Stimulated activated CD4-positive, alpha-beta T cell treated with anti-CD3 and anti-CD28 coated beads, Interleukin-4, amount 100 ng/mL, for 4 hours (primary cell): Measurements from ENCODE around the gene PCDHA2.
"Not testable (repeated sequence)": the region's sequence is repeated elsewhere in the genome, so short reads cannot be mapped to it uniquely, and the experiment has no call there.

ENCODE experiments used
- DNase-seq, 2 experiments: peaks; one replicate each; pipeline ENCODE4 v3.0.0-alpha.2; 2020

PCDHA2 gene

DNA sequence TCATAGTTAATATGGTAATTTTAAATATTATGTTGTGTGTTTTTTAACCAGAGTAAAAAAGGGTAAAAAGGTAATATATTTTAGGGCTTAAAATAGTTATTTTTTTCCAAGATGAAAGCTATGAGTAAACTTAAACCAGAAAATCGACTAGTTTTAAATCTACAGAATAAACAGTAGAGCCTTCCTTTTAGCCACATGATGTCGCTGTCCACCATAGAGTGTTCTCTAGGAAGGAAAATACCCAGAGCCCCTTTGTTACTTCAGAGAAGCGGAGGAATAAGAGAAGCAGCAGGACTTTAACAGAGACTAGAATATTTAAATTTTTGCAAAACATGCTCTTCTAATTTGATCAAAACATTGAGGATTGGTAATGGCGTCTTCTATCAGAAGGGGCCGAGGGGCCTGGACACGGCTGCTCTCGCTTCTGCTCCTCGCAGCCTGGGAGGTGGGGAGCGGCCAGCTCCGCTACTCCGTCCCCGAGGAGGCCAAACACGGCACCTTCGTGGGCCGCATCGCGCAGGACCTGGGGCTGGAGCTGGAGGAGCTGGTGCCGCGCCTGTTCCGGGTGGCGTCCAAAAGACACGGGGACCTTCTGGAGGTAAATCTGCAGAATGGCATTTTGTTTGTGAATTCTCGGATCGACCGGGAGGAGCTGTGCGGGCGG is at the start of gene PCDHA2:
Gene PCDHA2 (plus strand): TSS at position 258 of the 664 bp plus-strand sequence.
- DNase-seq, result no peak

DNA sequence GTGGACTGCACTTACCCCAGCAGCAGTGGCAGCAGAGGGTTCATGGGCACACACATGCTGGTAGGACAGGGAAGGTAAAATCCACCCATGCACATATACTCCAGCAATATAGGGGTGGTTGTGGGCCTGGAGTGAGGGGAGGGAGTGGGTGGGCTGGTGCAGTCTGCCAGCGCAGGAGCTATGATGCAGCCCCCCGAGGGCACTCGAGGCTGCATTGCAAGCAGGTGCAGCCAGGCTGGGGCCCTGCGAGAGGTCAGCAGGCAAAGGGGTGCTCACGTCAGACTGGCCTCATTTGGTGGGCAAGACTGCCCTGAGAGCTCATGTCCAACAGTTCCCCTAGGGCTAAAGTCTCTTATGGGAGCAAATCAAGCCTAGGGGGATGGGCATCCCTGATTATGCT is 41.1 kb upstream of the PCDHA2 start:
- DNase-seq, result no peak

DNA sequence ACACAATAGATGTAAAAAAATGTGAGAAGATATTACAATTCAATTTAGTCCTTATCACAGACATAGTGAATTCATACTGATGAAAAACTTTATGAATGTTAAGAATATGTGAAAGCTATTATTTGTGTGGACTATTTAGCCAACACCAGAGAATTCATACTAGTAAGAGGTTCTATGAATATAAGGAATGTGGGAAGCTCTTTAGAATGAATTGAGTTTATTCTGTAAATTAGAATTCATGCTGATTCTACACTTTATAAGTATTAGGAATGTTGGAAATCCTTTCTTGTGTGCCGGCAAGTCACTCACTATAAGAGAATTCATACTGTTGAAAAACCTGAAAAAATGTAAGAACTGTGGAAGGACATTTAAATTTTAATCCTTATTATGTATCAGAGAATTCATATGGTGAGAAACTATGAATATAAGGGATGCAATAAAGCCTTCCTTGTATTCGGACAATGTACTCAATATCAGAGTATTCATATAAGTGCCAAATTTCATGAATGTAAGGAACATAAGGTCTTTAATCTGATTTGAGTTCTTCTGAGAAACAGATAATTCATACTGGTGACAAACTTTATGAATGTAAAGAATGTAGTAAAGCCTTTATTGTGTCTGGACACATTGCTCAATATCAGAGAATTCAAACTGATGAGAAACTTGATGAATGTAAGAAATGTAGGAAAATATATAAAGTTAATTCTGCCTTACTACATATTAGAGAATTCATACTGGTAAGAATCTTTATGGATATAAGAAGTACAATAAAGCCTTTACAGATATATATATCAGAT is 30.3 kb upstream of the PCDHA2 start:
- DNase-seq, result no peak

DNA sequence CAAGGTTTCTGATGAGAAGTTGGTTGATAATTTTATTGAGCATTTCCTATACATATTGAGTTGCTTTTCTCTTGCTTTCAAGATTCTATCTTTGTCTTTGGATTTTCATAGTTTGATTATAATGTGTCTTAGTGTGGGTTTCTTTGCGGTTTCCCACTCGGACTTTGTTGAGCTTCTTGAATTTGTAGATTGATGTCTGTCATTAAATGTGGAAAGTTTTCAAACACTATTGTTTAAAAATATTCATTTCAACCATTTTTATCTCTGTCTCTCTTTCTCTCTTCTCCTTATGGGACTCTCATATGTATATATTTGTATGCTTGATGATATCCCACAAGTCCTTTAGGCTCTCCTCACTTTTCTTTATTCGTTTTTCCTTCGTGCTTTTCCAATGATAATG is 27.2 kb upstream of the PCDHA2 start:
- DNase-seq, result no peak

DNA sequence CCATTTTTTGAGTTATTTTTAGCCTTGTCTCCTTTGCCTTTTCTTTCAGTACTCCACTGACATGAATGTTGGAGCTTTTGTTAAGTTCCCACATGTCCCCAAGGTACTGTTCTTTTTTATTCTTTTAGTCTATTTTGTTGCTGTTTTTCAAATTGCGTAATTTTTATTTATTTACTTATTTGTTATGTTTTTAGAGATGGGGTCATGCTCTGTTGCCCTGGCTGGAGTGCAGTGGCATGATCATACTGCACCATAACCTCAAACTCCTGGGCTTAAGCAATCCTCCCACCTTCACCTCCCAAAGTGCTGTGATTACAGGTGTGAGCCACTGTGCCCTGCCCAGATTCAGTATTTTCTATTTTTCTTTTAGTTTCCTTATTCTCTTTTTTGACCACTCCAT is 14.1 kb upstream of the PCDHA2 start:
- DNase-seq, result no peak

DNA sequence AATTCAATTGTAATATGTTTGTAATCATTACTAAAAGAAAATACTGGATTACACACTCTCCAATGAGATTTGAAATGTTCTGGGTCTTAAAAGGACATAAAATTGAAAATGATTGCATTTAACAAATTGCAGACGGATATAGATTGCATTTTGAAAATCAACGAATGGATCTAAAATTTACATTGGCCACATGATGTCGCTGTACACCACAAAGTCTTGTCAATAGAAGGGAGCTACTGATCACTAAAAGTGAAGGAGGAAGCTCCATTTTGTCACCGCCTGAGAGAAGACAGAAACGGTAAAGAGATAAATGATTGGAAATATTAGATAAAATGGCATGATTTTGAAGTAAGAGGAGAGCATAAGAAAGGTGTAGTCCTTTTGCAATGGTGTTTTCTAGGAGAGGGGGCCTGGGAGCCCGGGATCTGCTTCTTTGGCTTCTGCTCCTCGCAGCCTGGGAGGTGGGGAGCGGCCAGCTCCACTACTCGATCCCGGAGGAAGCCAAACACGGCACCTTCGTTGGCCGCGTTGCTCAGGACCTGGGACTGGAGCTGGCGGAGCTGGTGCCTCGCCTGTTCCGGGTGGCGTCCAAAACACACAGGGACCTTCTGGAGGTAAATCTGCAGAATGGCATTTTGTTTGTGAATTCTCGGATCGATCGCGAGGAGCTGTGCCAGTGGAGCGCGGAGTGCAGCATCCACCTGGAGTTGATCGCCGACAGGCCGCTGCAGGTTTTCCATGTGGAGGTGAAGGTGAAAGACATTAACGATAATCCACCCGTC is 8.6 kb upstream of the PCDHA2 start, which contains the start of gene PCDHA1:
Gene PCDHA1 (plus strand): TSS at position 236 of the 782 bp plus-strand sequence.
- DNase-seq, result no peak

DNA sequence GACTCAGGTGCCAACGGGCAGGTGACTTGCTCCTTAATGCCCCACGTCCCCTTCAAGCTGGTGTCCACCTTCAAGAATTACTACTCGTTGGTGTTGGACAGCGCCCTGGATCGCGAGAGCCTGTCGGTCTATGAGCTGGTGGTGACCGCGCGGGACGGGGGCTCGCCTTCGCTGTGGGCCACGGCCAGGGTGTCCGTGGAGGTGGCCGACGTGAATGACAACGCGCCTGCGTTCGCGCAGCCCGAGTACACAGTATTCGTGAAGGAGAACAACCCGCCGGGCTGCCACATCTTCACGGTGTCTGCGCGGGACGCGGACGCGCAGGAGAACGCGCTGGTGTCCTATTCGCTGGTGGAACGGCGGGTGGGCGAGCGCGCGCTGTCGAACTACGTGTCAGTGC is 7.2 kb upstream of the PCDHA2 start:
- DNase-seq, result not testable (repeated sequence)

DNA sequence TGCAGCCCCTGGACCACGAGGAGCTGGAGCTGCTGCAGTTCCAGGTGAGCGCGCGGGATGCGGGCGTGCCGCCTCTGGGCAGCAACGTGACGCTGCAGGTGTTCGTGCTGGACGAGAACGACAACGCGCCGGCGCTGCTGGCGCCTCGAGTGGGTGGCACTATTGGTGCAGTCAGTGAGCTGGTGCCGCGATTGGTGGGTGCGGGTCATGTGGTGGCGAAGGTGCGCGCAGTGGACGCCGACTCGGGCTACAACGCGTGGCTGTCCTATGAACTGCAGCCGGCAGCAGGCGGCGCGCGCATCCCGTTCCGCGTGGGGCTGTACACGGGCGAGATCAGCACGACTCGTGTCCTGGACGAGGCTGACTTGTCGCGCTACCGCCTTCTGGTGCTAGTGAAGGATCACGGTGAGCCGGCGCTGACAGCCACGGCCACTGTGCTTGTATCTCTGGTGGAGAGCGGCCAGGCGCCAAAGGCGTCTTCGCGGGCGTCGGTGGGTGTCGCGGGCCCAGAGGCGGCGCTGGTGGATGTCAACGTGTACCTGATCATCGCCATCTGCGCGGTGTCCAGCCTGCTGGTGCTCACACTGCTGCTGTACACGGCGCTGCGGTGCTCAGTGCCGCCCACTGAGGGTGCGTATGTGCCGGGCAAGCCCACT is 6.7 kb upstream of the PCDHA2 start:
- not testable (repeated sequence) for DNase-seq

DNA sequence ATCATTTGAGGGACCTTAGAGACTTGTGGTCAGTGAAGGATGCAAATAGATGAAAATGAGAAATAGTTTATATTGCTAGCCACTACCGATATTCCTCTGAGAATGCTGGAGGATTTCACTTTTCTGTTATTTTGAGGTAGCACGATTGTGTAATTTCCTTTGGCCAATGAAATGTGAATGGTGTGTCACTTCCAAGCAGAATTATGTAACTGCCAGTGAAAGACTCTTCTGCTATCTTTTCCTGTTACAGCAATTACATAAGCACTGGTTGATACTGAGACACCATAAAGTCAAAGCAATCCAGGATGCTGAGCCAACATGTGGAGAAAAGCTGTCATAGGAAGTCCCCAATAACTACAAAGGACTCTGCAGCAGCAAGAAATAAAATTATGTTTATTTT is 3.6 kb upstream of the PCDHA2 start:
- no peak for DNase-seq

DNA sequence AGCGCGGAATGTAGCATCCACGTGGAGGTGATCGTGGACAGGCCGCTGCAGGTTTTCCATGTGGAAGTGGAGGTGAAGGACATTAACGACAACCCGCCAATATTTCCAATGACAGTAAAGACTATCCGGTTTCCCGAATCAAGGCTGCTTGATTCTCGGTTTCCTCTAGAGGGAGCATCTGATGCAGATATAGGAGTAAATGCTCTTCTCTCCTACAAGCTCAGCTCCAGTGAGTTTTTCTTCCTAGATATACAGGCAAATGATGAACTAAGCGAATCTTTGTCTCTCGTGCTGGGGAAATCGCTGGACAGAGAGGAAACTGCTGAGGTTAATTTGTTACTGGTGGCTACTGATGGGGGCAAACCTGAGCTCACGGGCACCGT is 598 bp downstream of the PCDHA2 start:
- no peak for DNase-seq

DNA sequence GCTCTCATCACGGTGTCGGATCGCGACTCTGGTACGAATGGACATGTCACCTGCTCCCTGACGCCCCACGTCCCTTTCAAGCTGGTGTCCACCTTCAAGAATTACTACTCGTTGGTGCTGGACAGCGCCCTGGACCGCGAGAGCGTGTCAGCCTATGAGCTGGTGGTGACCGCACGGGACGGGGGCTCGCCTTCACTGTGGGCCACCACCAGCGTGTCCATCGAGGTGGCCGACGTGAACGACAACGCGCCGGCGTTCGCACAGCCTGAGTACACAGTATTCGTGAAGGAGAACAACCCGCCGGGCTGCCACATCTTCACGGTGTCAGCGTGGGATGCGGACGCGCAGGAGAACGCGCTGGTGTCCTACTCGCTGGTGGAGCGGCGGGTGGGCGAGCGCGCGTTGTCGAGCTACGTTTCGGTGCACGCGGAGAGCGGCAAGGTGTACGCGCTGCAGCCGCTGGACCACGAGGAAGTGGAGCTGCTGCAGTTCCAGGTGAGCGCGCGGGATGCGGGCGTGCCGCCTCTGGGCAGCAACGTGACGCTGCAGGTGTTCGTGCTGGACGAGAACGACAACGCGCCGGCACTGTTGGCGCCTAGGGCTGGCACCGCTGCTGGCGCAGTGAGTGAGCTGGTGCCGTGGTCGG is 1.5 kb downstream of the PCDHA2 start:
- DNase-seq, result not testable (repeated sequence)

DNA sequence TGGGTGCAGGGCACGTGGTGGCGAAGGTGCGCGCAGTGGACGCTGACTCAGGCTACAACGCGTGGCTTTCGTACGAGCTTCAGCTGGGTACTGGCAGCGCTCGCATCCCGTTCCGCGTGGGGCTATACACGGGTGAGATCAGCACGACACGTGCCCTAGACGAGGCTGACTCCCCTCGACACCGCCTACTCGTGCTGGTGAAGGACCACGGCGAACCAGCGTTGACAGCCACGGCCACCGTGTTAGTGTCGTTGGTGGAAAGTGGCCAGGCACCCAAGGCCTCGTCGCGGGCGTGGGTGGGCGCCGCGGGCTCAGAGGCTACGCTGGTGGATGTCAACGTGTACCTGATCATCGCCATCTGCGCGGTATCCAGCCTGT is 2.1 kb downstream of the PCDHA2 start:
- no peak for DNase-seq

DNA sequence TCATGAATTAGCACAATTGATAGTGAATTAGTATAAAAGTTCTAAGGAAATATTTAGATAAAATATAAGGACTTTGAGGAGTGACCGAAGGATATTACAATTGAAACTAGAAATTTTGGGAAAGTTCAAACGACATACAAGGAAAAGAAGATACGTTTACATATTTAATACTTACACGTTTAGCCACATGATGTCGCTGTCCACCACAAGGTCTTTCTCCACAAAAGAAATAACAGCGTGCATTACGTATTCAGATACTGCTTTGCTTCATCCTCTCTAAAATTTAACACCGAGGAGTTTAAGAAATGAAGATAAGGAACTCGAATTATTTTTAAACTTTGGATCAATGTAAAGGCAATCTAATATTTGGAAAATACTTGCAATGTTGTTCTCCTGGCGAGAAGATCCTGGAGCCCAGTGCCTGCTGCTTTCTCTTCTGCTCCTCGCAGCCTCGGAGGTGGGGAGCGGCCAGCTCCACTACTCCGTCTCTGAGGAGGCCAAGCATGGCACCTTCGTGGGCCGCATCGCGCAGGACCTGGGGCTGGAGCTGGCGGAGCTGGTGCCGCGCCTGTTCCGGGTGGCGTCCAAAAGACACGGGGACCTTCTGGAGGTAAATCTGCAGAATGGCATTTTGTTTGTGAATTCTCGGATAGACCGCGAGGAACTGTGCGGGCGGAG is 6.3 kb downstream of the PCDHA2 start, which contains the start of gene PCDHA3:
Gene PCDHA3 (plus strand): TSS at position 242 of the 678 bp plus-strand sequence.
- DNase-seq, result no peak

DNA sequence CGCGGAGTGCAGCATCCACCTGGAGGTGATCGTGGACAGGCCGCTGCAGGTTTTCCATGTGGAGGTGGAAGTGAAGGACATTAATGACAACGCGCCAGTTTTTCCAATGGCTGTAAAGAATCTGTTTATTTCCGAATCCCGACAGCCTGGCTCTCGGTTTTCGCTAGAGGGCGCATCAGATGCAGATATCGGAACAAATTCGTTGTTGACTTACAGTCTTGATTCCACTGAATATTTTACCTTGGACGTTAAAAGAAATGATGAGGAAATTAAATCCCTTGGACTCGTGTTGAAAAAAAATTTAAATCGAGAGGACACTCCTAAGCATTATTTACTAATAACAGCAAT is 6.8 kb downstream of the PCDHA2 start:
- no peak for DNase-seq

DNA sequence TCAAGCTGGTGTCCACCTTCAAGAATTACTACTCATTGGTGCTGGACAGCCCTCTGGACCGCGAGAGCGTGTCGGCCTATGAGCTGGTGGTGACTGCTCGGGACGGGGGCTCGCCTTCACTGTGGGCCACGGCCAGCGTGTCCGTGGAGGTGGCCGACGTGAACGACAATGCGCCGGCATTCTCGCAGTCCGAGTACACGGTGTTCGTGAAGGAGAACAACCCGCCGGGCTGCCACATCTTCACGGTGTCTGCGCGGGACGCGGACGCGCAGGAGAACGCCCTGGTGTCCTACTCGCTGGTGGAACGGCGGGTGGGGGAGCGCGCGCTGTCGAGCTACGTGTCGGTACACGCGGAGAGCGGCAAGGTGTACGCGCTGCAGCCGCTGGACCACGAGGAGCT is 7.7 kb downstream of the PCDHA2 start:
- not testable (repeated sequence) for DNase-seq

DNA sequence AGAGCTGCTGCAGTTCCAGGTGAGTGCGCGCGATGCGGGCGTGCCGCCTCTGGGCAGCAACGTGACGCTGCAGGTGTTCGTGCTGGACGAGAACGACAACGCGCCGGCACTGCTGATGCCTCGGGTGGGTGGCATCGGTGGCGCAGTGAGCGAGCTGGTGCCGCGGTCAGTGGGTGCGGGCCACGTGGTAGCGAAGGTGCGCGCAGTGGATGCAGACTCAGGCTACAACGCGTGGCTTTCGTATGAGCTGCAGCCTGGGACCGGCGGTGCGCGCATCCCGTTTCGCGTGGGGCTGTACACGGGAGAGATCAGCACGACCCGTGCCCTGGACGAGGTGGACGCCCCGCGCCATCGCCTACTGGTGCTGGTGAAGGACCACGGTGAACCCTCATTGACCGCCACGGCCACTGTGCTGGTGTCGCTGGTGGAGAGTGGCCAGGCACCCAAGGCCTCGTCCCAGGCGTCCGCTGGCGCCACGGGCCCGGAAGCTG is 8.2 kb downstream of the PCDHA2 start:
- DNase-seq, result no peak

DNA sequence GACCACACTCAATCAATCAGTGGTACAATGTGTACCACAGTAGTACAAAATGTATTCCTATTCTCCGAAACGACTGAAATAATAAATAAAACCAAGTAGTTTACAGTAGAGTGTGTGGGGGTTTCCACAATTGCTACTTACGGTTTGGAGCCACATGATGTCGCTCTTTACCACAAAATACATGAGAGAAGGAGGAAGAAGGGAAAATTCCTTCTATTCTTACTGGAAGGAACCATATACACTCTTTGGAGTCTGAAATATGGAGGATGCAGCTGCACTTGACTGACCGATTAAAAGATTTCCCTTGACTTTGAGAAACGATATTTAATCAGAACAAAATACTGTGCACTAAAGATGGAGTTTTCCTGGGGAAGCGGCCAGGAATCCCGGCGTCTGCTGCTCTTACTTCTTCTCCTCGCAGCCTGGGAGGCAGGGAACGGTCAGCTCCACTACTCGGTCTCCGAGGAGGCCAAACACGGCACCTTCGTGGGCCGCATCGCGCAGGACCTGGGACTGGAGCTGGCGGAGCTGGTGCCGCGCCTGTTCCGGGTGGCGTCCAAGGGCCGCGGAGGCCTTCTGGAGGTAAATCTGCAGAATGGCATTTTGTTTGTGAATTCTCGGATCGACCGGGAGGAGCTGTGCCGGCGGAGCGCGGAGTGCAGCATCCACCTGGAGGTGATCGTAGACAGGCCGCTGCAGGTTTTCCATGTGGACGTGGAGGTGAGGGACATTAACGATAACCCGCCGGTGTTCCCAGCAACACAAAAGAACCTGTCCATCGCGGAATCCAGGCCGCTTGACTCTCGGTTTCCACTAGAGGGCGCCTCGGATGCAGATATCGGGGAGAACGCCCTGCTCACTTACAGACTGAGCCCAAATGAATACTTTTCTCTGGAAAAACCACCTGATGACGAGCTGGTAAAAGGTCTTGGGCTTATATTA is 12.5 kb downstream of the PCDHA2 start, which contains the start of gene PCDHA4:
Gene PCDHA4 (plus strand): TSS at position 235 of the 942 bp plus-strand sequence.
- DNase-seq, result no peak

DNA sequence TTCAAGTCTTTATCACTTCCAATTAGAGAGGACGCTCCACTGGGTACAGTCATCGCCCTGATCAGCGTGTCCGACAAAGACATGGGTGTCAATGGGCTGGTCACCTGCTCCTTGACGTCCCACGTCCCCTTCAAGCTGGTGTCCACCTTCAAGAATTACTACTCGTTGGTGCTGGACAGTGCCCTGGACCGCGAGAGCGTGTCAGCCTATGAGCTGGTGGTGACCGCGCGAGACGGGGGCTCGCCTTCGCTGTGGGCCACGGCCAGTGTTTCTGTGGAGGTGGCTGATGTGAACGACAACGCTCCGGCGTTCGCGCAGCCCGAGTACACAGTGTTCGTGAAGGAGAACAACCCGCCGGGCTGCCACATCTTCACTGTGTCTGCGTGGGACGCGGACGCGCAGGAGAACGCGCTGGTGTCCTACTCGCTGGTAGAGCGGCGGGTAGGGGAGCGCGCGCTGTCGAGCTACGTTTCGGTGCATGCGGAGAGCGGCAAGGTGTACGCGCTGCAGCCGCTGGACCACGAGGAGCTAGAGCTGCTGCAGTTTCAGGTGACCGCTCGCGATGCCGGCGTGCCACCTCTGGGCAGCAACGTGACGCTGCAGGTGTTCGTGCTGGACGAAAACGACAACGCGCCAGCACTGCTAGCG is 13.7 kb downstream of the PCDHA2 start:
- not testable (repeated sequence) for DNase-seq

DNA sequence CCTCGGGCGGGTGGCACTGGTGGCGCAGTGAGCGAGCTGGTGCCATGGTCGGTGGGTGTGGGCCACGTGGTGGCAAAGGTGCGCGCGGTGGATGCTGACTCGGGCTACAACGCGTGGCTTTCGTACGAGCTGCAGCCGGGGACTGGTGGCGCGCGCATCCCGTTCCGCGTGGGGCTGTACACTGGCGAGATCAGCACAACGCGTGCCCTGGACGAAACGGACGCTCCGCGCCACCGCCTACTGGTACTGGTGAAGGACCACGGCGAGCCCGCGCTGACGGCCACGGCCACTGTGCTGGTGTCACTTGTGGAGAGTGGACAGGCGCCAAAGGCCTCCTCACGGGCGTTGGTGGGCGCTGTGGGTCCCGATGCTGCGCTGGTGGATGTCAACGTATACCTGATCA is 14.2 kb downstream of the PCDHA2 start:
- no peak for DNase-seq
